HEK293 (cell line): ENCODE data around the gene WIPF3.

ENCODE experiments used
- CTCF ChIA-PET: fragments of 350-600 bp; formaldehyde crosslinking; extraction: SDS; loops from one replicate; lab custom pipeline; 2021; ENCODE audit warnings: antibody characterized with exemption; lab: Yijun Ruan, JAX
- POLR2A ChIA-PET: fragments of 300-600 bp; formaldehyde crosslinking; extraction: SDS; loops from one replicate; lab custom pipeline; 2020; ENCODE audit warnings: antibody characterized with exemption, inconsistent platforms; lab: Yijun Ruan, JAX
- H3K27ac ChIP-seq: fragments of 200-500 bp; sonication (Bioruptor generic); 2 replicates; pipeline ENCODE4 v1.5.1; 2014; ENCODE audit warnings: low read depth, low read length, control low read depth, inconsistent platforms; ENCODE audit errors: extremely low read depth
- H3K36me3 ChIP-seq, 2 experiments: fragments of 200-500 bp in 1 of 2; sonication (Bioruptor generic) in 1 of 2; 1 replicate in 1 of 2; 2 replicates in 1 of 2; pipeline ENCODE4 v1.5.1; 2014 to 2017; ENCODE audit warnings: inconsistent platforms in 2 of 2, low read length in 2 of 2; ENCODE audit not compliant: control insufficient read depth in 2 of 2, insufficient read depth in 1 of 2
- H3K4me1 ChIP-seq: fragments of 200-500 bp; sonication (Bioruptor generic); 2 replicates; pipeline ENCODE4 v1.5.1; 2014; ENCODE audit warnings: mild to moderate bottlenecking, low read length, inconsistent platforms; ENCODE audit not compliant: control insufficient read depth, insufficient read depth
- H3K4me3 ChIP-seq: 2 replicates; pipeline ENCODE4 v1.5.1; 2011; ENCODE audit warnings: low read depth, mild to moderate bottlenecking, control low read depth, low read length, moderate library complexity
- H3K9me3 ChIP-seq: fragments of 200-500 bp; sonication (Bioruptor generic); 2 replicates; pipeline ENCODE4 v1.5.1; 2014; ENCODE audit warnings: low read depth, low read length, inconsistent platforms; ENCODE audit not compliant: control insufficient read depth, insufficient read depth
- BCL11B ChIP-seq: fragments of 450-650 bp; formaldehyde crosslinking; IDR thresholded peaks from 2 replicates; pipeline ENCODE4 v1.5.1; 2016; ENCODE audit warnings: low read depth, missing biosample characterization, missing genetic modification characterization
- EGR2 ChIP-seq: fragments of 450-650 bp; formaldehyde crosslinking; IDR thresholded peaks from 2 replicates; pipeline ENCODE4 v1.5.1; 2016; ENCODE audit warnings: low read depth, missing biosample characterization, missing genetic modification characterization
- KLF16 ChIP-seq: fragments of 450-650 bp; formaldehyde crosslinking; IDR thresholded peaks from 2 replicates; pipeline ENCODE4 v1.5.1; 2017; ENCODE audit warnings: missing biosample characterization, missing genetic modification characterization
- KLF9 ChIP-seq: fragments of 450-650 bp; formaldehyde crosslinking; IDR thresholded peaks from 2 replicates; pipeline ENCODE4 v1.5.1; 2016; ENCODE audit warnings: missing biosample characterization, missing genetic modification characterization, low read depth
- SCRT1 ChIP-seq: fragments of 450-650 bp; formaldehyde crosslinking; IDR thresholded peaks from 2 replicates; pipeline ENCODE4 v1.5.1; 2016; ENCODE audit warnings: missing biosample characterization, missing genetic modification characterization, borderline replicate concordance
- SP2 ChIP-seq: fragments of 450-650 bp; formaldehyde crosslinking; IDR thresholded peaks from 2 replicates; pipeline ENCODE4 v1.5.1; 2016; ENCODE audit warnings: missing biosample characterization, missing genetic modification characterization
- ZFHX2 ChIP-seq: fragments of 450-650 bp; formaldehyde crosslinking; conservative IDR thresholded peaks from 2 replicates; pipeline ENCODE4 v1.5.1; 2016; ENCODE audit warnings: missing biosample characterization, missing genetic modification characterization
- ZNF19 ChIP-seq: fragments of 450-650 bp; formaldehyde crosslinking; IDR thresholded peaks from 2 replicates; pipeline ENCODE4; 2016; ENCODE audit warnings: missing biosample characterization, missing genetic modification characterization, low read depth
- ZNF24 ChIP-seq: fragments of 450-650 bp; formaldehyde crosslinking; IDR thresholded peaks from 2 replicates; pipeline ENCODE4 v1.5.1; 2016; ENCODE audit warnings: missing biosample characterization, missing genetic modification characterization
- ZNF610 ChIP-seq: fragments of 450-650 bp; formaldehyde crosslinking; IDR thresholded peaks from 2 replicates; pipeline ENCODE4 v1.5.1; 2016; ENCODE audit warnings: missing biosample characterization, missing genetic modification characterization, borderline replicate concordance
- ZNF639 ChIP-seq: fragments of 450-650 bp; formaldehyde crosslinking; IDR thresholded peaks from 2 replicates; pipeline ENCODE4 v1.5.1; 2016; ENCODE audit warnings: missing biosample characterization, missing genetic modification characterization
- ZNF747 ChIP-seq: fragments of 450-650 bp; formaldehyde crosslinking; IDR thresholded peaks from 2 replicates; pipeline ENCODE4 v1.5.1; 2016; ENCODE audit warnings: missing biosample characterization, missing genetic modification characterization
- ZNF76 ChIP-seq: fragments of 450-650 bp; formaldehyde crosslinking; IDR thresholded peaks from 2 replicates; pipeline ENCODE4; 2016; ENCODE audit warnings: low read depth, missing biosample characterization, missing genetic modification characterization, borderline replicate concordance
- ZSCAN23 ChIP-seq: fragments of 450-650 bp; formaldehyde crosslinking; IDR thresholded peaks from 2 replicates; pipeline ENCODE4 v1.5.1; 2016; ENCODE audit warnings: missing biosample characterization, missing genetic modification characterization
- ZSCAN30 ChIP-seq: fragments of 450-650 bp; IDR thresholded peaks from 2 replicates; pipeline ENCODE4 v1.5.1; 2018; ENCODE audit warnings: missing biosample characterization, mild to moderate bottlenecking, missing genetic modification characterization, moderate library complexity
- TF ChIP-seq, protein P1 (sequence below): fragments of 450-650 bp; IDR thresholded peaks from 2 replicates; pipeline ENCODE4 v1.5.1; 2018; ENCODE audit warnings: missing biosample characterization, missing genetic modification characterization
- TF ChIP-seq, protein P2 (sequence below): fragments of 450-650 bp; formaldehyde crosslinking; IDR thresholded peaks from 2 replicates; pipeline ENCODE4 v1.5.1; 2016; ENCODE audit warnings: missing biosample characterization, missing genetic modification characterization
- TF ChIP-seq, protein P3 (sequence below): fragments of 450-650 bp; formaldehyde crosslinking; IDR thresholded peaks from 2 replicates; pipeline ENCODE4 v1.5.1; 2017; ENCODE audit warnings: missing biosample characterization, missing genetic modification characterization
- TF ChIP-seq, protein P4 (sequence below): fragments of 450-650 bp; formaldehyde crosslinking; IDR thresholded peaks from 2 replicates; pipeline ENCODE4 v1.5.1; 2017; ENCODE audit warnings: missing biosample characterization, mild to moderate bottlenecking, missing genetic modification characterization, moderate library complexity

WIPF3 gene

GRCh38 chr7:29864656-29865055 lies 58.3 kb downstream of the WIPF3 start:
- no peak overlapping the region for H3K27ac ChIP-seq
- ChIA-PET CTCF (no interaction called here), POLR2A (no interaction called here)
- TF ChIP-seq ZNF24 (tag by site-specific recombination) (no peak), EGR2 (tag by site-specific recombination) (no peak), BCL11B (tag by site-specific recombination) (no peak), SP2 (tag by site-specific recombination) (no peak), KLF9 (tag by site-specific recombination) (no peak), SCRT1 (tag by site-specific recombination) (no peak), ZNF19 (tag by site-specific recombination) (no peak), ZSCAN23 (tag by site-specific recombination) (no peak), ZSCAN30 (no peak), ZFHX2 (tag by site-specific recombination) (no peak), ZNF639 (no peak), KLF16 (tag by site-specific recombination) (no peak), ZNF76 (no peak), ZNF747 (tag by site-specific recombination) (no peak), ZNF610 (tag by site-specific recombination) (no peak)
- TF ChIP-seq, protein P1, sequence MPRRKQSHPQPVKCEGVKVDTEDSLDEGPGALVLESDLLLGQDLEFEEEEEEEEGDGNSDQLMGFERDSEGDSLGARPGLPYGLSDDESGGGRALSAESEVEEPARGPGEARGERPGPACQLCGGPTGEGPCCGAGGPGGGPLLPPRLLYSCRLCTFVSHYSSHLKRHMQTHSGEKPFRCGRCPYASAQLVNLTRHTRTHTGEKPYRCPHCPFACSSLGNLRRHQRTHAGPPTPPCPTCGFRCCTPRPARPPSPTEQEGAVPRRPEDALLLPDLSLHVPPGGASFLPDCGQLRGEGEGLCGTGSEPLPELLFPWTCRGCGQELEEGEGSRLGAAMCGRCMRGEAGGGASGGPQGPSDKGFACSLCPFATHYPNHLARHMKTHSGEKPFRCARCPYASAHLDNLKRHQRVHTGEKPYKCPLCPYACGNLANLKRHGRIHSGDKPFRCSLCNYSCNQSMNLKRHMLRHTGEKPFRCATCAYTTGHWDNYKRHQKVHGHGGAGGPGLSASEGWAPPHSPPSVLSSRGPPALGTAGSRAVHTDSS = no peak
- TF ChIP-seq, protein P2, sequence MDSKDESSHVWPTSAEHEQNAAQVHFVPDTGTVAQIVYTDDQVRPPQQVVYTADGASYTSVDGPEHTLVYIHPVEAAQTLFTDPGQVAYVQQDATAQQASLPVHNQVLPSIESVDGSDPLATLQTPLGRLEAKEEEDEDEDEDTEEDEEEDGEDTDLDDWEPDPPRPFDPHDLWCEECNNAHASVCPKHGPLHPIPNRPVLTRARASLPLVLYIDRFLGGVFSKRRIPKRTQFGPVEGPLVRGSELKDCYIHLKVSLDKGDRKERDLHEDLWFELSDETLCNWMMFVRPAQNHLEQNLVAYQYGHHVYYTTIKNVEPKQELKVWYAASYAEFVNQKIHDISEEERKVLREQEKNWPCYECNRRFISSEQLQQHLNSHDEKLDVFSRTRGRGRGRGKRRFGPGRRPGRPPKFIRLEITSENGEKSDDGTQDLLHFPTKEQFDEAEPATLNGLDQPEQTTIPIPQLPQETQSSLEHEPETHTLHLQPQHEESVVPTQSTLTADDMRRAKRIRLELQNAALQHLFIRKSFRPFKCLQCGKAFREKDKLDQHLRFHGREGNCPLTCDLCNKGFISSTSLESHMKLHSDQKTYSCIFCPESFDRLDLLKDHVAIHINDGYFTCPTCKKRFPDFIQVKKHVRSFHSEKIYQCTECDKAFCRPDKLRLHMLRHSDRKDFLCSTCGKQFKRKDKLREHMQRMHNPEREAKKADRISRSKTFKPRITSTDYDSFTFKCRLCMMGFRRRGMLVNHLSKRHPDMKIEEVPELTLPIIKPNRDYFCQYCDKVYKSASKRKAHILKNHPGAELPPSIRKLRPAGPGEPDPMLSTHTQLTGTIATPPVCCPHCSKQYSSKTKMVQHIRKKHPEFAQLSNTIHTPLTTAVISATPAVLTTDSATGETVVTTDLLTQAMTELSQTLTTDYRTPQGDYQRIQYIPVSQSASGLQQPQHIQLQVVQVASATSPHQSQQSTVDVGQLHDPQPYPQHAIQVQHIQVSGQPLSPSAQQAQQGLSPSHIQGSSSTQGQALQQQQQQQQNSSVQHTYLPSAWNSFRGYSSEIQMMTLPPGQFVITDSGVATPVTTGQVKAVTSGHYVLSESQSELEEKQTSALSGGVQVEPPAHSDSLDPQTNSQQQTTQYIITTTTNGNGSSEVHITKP (tag by site-specific recombination) = no peak
- TF ChIP-seq, protein P3, sequence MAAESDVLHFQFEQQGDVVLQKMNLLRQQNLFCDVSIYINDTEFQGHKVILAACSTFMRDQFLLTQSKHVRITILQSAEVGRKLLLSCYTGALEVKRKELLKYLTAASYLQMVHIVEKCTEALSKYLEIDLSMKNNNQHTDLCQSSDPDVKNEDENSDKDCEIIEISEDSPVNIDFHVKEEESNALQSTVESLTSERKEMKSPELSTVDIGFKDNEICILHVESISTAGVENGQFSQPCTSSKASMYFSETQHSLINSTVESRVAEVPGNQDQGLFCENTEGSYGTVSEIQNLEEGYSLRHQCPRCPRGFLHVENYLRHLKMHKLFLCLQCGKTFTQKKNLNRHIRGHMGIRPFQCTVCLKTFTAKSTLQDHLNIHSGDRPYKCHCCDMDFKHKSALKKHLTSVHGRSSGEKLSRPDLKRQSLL (tag by site-specific recombination) = no peak
- TF ChIP-seq, protein P4, sequence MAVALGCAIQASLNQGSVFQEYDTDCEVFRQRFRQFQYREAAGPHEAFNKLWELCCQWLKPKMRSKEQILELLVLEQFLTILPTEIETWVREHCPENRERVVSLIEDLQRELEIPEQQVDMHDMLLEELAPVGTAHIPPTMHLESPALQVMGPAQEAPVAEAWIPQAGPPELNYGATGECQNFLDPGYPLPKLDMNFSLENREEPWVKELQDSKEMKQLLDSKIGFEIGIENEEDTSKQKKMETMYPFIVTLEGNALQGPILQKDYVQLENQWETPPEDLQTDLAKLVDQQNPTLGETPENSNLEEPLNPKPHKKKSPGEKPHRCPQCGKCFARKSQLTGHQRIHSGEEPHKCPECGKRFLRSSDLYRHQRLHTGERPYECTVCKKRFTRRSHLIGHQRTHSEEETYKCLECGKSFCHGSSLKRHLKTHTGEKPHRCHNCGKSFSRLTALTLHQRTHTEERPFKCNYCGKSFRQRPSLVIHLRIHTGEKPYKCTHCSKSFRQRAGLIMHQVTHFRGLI (tag by site-specific recombination) = no peak
- no peaks in the 10 kb centered on the region for H3K9me3 ChIP-seq
- H3K4me1 ChIP-seq = peaks cover 3% of the 10 kb centered on the region; the same call in 1 of the 2 replicates
- H3K4me3 ChIP-seq = no peak overlapping the region
- H3K36me3 ChIP-seq = no peaks in the 10 kb centered on the region
